ENCODE data around the gene NKD2.

NKD2 gene

GRCh38 chr5:1032011-1032410 lies 23.4 kb downstream of the NKD2 start:
- DNase-seq = no peak

DNA sequence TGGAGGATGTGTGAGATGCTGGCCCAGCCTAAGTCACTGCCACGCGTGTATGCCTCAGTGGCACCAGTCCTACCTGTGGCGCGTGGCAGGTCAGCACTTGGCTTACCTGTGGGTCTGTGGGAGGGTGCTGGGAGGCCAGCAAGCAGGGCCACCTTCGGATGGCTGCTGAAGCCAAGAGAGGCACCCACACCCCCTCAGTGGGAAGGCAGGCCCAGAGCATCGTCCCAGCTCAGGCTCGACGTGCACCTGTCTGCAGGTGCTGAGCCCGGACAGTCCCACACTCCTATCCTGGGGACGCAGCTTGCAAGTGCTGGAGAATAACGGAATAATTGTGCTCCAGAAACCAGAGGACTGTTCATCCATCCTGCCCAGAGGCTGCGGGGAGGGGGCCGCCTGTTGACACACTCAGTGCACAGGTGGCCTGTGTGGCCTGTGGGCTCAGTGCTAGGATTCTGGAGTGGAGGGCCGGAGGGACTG lies 24.0 kb downstream of the NKD2 start:
- DNase-seq = no peak

DNA sequence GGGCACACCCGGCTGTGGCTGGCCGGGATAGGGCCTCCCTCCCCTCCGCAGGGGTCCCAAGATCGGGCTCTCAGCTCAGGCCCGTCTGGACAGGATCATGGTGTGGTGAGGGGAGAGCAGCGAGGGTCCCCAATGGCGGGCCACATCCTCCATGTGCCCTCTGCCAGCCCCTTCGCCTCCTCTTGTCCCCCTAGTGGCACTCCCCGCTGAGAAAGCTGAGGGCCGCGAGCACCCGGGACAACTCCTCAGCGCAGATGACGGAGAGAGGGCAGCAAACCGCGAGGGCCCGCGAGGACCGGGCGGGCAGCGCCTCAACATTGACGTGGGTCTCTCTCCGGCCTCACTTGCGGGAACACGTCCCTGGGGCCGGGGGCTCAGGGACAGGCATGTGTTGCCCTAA lies 24.6 kb downstream of the NKD2 start:
- DNase-seq = no peak

DNA sequence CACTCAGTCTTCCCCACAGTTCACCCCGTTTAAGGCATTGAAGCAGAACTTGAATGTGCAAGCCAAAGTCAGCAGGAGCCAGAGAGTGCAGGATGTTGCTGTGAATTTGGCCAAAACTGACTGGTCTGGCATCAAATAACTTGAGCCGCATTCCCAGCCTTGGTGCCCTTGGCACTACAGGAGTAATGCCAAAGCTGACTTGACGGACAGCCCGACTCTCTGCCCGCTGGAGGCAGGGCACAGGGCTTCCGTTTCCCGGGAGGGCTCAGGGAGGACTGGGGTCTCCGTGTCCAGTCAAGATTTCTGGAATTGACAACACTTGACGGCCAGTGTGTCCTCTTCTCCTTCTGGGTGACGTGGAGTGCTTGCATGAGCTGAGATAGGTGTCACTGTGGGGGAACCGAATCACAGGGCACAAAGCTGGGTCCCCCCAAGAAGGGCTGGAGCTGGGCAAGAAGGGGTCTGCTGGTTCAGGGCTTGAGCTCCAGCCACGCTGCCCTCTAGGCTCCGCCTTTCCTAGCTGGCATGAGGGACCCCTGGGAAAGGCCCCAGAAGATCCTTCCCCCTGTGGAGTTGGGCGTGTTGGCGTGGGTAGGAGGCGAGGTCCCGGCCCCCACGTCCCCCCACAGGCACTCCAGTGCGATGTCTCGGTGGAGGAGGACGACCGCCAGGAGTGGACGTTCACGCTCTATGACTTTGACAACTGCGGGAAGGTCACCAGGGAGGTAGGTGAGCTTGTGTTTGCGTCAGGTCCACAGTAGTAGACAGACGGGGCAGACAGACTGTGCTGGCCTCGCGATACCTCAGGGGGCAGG lies 25.2 kb downstream of the NKD2 start:
- no peak for DNase-seq

GRCh38 chr5:1034421-1034905 lies 25.9 kb downstream of the NKD2 start:
- no peak for DNase-seq

- DNase-seq = no peak
Observed at GRCh38 chr5:1034986-1035385, 26.4 kb downstream of the NKD2 start.

GRCh38 chr5:1035421-1036405 lies 27.1 kb downstream of the NKD2 start:
- DNase-seq = no peak

GRCh38 chr5:1036504-1037122 lies 28.0 kb downstream of the NKD2 start:
- no peak for DNase-seq

- DNase-seq = no peak
Observed at GRCh38 chr5:1037123-1037670, 28.6 kb downstream of the NKD2 start.

DNA sequence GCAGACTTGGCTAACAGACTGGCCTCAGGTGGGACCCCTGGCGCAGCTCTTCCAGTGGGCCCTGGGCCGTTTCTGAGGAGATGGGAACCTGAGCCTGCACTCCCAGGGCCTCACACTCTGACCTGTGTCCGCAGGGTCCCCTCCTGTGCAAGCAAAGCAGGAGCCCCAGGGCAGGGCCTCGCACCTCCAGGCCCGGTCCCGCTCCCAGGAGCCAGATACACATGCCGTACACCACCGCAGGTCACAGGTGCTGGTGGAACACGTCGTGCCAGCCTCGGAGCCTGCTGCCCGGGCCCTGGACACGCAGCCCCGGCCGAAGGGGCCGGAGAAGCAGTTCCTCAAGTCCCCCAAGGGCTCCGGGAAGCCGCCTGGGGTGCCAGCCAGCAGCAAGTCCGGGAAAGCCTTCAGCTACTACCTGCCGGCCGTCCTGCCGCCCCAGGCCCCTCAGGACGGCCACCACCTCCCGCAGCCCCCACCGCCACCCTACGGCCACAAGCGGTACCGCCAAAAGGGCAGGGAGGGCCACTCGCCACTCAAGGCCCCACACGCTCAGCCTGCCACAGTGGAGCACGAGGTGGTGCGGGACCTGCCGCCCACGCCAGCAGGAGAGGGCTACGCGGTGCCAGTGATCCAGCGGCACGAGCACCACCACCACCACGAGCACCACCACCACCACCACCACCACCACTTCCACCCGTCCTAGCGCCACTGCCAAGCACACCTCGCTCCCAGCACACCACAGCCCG lies 29.2 kb downstream of the NKD2 start:
- DNase-seq = no peak

DNA sequence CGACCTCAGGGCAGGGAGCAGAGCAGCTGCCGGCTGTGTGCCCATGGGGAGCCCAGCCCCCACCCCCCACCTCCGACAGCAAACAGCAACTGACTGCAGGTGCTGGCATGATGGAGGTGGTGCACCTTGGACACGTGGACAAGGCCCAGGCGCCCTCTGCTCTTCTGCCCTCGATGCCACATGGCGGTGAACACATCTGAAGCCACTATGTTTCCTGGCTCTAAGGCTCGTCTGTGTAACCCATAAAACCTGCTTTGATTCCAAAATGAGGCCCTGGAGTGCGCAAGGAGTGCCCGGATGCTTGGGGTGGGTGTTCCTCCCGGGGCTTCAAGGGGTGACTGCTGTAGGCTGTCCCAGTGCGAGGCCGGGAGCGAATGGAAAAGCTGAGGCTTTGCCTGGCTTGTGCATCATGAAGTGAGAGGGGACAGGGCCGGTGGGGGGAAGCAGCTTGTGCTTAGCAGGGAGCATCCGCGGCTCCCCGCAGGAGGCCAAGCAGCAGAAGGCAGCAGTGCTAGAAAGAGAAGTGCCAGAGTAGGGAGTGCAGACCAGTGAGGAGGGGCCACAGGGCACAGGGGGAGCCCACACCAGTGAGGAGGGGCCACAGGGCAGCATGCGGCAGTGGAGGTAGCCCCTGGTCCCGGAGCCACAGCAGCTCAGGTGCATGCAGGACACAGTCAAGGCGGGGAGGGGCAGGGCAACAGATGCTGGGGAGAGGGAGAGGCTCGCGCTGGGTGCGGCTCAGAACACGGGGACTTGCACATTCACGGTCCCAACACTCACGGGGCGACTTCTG lies 30.0 kb downstream of the NKD2 start:
- DNase-seq = no peak

DNA sequence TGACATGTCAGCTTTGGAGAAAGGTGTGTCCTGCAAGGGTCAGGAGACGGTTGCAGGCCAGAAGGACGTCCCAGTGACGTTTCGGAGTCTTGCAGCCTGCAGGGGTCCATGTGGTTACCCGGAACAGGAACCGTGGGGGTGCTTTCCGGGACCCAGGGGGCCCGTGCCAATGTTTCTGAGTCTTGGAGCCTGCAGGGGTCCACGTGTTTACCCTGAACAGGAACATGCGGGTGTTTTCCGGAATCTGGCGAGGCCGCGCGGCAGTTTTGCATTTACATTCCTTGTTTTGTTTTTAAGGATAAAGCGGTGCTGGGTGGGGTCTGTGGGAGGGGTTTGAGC lies 30.6 kb downstream of the NKD2 start:
- DNase-seq = peak; percentile 1

DNA sequence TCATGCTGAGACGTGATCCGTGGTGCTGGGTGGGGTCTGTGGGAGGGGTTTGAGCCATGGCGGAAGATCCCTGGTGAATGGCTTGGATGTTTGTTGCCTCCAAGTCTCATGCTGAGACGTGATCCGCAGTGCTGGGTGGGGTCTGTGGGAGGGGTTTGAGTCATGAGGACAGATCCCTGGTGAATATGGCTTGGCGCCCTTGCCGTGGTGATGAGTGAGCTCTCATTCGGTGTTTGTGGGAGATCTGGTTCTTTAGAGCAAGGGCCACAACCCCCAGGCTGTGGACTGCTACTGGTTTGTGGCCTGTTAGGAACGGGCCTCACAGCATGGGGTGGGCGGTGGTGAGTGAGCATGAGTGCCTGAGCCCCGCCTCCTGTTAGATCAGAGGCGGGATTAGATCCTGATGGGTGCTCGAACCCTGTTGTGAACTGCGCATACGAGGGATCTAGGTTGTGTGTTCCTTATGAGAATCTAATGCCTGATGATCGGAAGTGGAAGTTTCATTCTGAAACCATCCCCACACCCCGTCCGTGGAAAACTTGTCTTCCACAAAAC lies 31.2 kb downstream of the NKD2 start:
- no peak for DNase-seq

GRCh38 chr5:1040571-1040970 lies 32.0 kb downstream of the NKD2 start:
- no peak for DNase-seq

DNA sequence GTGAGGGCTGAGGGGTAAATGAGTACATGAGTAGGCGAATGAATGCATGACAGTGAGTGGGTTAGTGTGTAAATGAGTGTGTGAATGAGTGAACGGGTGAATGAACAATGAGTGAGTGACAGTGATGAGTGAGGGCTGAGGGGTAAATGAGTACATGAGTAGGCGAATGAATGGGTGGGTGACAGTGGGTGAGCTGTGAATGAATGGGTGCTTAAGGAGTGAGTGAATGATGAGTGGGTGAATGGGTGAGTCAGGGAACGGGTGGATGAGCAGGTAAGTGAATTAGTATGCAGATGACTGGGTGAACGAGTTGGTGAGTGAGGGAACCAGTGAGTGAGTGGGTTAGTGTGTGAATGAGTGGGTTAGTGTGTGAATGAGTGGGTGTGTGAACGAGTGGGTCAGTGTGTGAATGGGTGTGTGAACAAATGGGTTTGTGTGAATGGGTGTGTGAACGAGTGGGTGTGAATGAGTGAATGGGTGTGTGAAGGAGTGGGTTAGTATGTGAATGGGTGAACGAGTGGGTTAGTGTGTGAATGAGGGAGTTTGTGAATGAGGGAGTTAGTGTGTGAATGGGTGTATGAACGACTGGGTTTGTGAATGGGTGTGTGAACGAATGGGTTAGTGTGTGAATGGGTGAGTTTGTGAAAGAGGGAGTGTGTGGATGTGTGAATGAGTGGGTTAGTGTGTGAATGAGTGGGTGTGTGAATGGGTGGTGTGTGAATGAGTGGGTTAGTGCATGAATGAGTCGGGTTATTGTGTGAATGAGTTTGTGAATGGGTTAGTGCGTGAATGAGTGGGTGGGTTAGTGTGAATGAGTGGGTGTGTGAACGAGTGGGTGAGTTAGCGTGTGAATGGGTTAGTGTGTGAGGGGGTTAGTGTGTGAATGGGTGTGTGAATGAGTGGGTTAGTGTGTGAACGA lies 32.9 kb downstream of the NKD2 start:
- no peak for DNase-seq

DNA sequence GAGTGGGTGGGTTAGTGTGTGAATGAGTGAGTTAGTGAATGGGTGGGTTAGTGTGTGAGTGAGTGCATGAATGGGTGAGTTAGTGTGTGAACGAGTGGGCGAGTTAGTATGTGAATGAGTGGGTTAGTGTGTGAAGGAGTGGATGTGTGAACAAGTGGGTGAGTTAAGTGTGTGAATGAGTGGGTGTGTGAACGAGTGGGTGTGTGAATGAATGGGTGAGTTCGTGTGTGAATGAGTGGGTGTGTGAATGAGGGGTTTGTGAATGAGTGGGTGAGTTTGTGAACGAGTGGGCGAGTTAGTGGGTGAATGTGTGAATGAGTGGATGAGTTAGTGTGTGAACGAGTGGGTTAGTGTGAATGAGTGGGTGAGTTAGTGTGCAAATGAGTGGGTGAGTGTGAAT lies 34.0 kb downstream of the NKD2 start:
- no peak for DNase-seq

- DNase-seq = no peak
Observed at GRCh38 chr5:1043327-1043726, 34.7 kb downstream of the NKD2 start.

- DNase-seq = no peak
Observed at GRCh38 chr5:1044117-1044516, 35.5 kb downstream of the NKD2 start.

DNA sequence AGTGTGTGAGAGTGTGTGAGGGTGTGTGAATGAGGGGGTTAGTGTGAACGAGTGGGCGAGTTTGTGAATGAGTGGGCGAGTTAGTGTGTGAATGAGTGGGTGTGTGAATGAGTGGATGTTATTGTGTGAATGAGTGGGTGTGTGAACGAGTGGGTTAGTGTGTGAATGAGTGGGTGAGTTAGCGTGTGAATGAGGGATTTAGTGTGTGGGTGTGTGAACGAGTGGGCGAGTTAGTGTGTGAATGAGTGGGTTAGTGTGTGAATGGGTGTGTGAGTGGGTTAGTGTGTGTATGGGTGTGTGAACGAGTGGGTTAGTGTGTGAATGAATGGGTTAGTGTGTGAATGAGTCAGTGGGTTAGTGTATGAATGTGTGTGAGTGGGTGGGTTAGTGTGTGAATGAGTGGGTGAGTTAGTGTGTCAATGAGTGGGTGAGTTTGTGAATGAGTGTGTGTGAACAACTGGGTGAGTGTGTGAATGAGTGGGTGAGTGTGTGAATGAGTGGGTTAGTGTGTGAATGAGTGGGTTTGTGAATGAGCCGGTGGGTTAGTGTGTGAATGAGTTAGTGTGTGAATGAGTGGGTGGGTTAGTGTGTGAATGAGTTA lies 37.5 kb downstream of the NKD2 start:
- no peak for DNase-seq

Measured in effector CD4-positive, alpha-beta T cell (primary cell).